GM21717 (cell line): Measurements from ENCODE around the gene RNF186.

ENCODE experiments used
- ATAC-seq: cut with Tn5 transposase; IDR thresholded peaks from one replicate; pipeline ENCODE4 v1.9.1; 2021; ENCODE audit warnings: mild to moderate bottlenecking, moderate library complexity; ENCODE audit not compliant: unreplicated experiment

Gene RNF186

DNA sequence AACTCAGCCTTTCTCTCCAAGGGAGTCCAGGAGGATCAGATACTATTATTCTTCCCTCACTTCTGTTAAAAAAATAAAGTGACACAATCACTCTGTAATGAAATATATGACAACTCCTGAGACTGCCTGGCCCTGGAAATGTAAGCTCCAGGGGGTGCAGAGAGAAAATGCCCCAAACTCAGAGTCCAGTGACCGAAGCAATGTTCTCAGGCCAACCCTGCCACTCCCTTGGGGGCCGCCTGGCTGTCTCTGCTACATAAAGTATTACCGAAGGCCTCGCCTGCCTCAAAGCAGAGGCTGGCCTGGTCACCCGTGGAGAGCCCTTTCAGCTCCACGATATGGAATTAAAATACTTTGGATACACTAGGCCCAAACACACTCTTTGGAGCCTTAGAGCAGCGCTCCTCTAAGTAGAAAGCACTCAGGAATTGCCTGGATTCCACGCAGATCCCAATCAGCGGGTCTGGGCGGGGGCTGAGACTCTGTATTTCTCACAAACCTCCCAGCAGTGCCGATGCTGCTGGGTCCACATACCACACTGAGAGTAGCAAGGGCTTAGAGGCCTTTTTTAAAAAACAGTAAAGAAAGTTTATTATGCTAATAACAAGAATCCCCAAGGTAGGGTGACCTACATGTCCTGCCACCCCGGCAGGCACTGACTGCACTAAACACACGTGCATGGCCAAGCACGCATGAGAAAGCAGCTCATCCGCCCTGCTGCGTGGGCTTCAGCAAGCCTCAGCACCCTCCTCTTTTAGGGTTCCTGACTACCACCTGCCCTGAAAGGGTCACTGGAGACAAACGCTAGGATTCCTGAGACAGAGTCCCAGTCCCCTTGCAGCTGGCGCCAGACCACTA lies 46.5 kb downstream of the RNF186 start:
- no peak for ATAC-seq

DNA sequence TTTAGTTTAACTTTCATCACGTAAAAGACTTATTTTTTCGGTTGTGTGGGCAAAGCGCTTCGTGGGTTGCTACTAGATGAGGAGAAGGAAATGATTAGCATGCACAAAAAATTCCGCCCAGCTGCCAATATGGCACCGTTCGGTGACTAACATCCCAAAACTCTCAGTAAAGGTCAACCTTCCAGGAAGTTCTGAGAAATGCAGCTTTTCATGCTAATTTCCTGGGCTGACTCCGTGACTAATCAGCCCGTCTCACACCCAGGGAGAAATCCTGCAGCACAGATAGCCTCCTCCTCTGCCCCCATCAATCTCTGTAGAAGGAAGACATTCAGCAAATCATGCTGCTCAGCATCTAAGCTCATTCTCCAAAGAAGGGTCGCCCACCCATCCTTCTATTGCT lies 49.5 kb downstream of the RNF186 start:
- ATAC-seq = no peak

DNA sequence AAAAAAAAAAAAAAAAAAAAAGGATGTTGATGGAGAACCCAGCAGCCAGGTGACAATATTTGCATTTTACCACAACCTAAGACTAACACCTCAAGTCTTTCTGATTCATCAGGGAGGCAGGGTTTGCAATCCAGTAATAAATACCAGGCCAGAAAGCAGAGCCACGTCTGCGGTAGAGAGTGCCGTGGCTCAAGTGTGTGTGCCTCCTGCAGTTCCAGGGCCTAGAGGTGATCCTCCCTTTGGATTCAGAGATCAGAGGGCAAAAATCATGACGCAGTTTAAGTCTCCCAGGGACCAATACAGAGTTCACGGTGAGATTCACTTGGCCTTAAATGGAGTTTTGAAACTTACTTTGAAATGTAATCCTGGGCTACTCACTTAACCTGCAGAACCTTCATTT lies 50.2 kb downstream of the RNF186 start:
- ATAC-seq = no peak
